Urothelium cell line (cell line): Measurements from ENCODE around the gene PRKG1.

ENCODE experiments used
- DNase-seq: peaks from one replicate; pipeline ENCODE4 v3.0.0; 2011; ENCODE audit warnings: low spot score, mixed read lengths
- FAIRE-seq: peaks from 2 replicates; lab custom pipeline; 2011; peaks lifted over from hg19 to GRCh38; lab: Jason Lieb, UNC

Gene PRKG1

GRCh38 chr10:52064084-52064845 is 990.0 kb downstream of the PRKG1 start:
- DNase-seq (no peak), FAIRE-seq (peak; percentile 72)

GRCh38 chr10:52066383-52066782 is 992.1 kb downstream of the PRKG1 start:
- FAIRE-seq: no peak
- no peak for DNase-seq

GRCh38 chr10:52068485-52068884 is 994.2 kb downstream of the PRKG1 start:
- FAIRE-seq: no peak
- DNase-seq: no peak

- DNase-seq: no peak
- no peak for FAIRE-seq
Measured at GRCh38 chr10:52071814-52072213, 997.5 kb downstream of the PRKG1 start.

- no peak for FAIRE-seq
Measured at GRCh38 chr10:52074505-52075026, 1000.3 kb downstream of the PRKG1 start.

GRCh38 chr10:52077814-52078213 is 1003.5 kb downstream of the PRKG1 start:
- no peak for DNase-seq

More at GRCh38 chr10:52074505-52075026, 1000.3 kb downstream of the PRKG1 start:
- DNase-seq: no peak

GRCh38 chr10:52078397-52078937 is 1004.2 kb downstream of the PRKG1 start:
- DNase-seq (no peak), FAIRE-seq (no peak)

More at GRCh38 chr10:52077814-52078213, 1003.5 kb downstream of the PRKG1 start:
- no peak for FAIRE-seq

- DNase-seq (no peak), FAIRE-seq (no peak)
Measured at GRCh38 chr10:52082307-52082706, 1008.0 kb downstream of the PRKG1 start.

- FAIRE-seq (no peak), DNase-seq (no peak)
Measured at GRCh38 chr10:52083422-52083821, 1009.1 kb downstream of the PRKG1 start.

- DNase-seq (no peak), FAIRE-seq (no peak)
Measured at GRCh38 chr10:52092390-52092789, 1018.1 kb downstream of the PRKG1 start.

GRCh38 chr10:52098130-52098529 is 1023.8 kb downstream of the PRKG1 start:
- FAIRE-seq (no peak), DNase-seq (no peak)

- FAIRE-seq (no peak), DNase-seq (no peak)
Measured at GRCh38 chr10:52099026-52099600, 1024.8 kb downstream of the PRKG1 start.

GRCh38 chr10:52100011-52100547 is 1025.8 kb downstream of the PRKG1 start:
- DNase-seq (no peak), FAIRE-seq (no peak)

GRCh38 chr10:52105301-52105700 is 1031.0 kb downstream of the PRKG1 start:
- DNase-seq (no peak), FAIRE-seq (no peak)

- no peak for FAIRE-seq
- no peak for DNase-seq
Measured at GRCh38 chr10:52106011-52106410, 1031.7 kb downstream of the PRKG1 start.

GRCh38 chr10:52106899-52107298 is 1032.6 kb downstream of the PRKG1 start:
- no peak for FAIRE-seq
- no peak for DNase-seq

GRCh38 chr10:52108236-52108635 is 1033.9 kb downstream of the PRKG1 start:
- DNase-seq: no peak

GRCh38 chr10:52110576-52110975 is 1036.3 kb downstream of the PRKG1 start:
- DNase-seq (no peak), FAIRE-seq (no peak)

More at GRCh38 chr10:52108236-52108635, 1033.9 kb downstream of the PRKG1 start:
- FAIRE-seq: no peak

- FAIRE-seq (no peak), DNase-seq (no peak)
Measured at GRCh38 chr10:52111101-52111891, 1037.0 kb downstream of the PRKG1 start.

- DNase-seq (no peak), FAIRE-seq (no peak)
Measured at GRCh38 chr10:52115823-52116222, 1041.5 kb downstream of the PRKG1 start.

GRCh38 chr10:52119507-52119906 is 1045.2 kb downstream of the PRKG1 start:
- no peak for DNase-seq
- no peak for FAIRE-seq
